Measurements from ENCODE around the gene CENPN. TPM values are rescaled to one million over a fixed set of nuclear protein-coding genes. Genes with fewer than 3 reads are reported as not detected.

The CENPN gene
- total RNA-seq, 1 experiment from 2014 or later, result 88.0 TPM

- Histone ChIP-seq H3K4me3 (no peak overlapping the region), H3K36me3 (no peaks in the 10 kb centered on the region), H3K4me1 (no peaks in the 10 kb centered on the region), H3K9me3 (replicated peaks) (no peaks in the 10 kb centered on the region), H3K27ac (no peak overlapping the region), H3K27me3 (no peaks in the 10 kb centered on the region)
- no peak for DNase-seq
These were observed 66.7 kb downstream of the CENPN start for GRCh38 chr16:81073560-81074330.

- peak overlapping the region; percentile 71 for H3K4me3 ChIP-seq
- H3K36me3 ChIP-seq, result no peaks in the 10 kb centered on the region
- H3K9me3 ChIP-seq (replicated peaks), result no peaks in the 10 kb centered on the region
- no peaks in the 10 kb centered on the region for H3K27me3 ChIP-seq
- H3K27ac ChIP-seq, result peak overlapping the region; percentile 86; the same call in 1 of the 2 replicates
- DNase-seq, result peak; percentile 82 to 86
- no peaks in the 10 kb centered on the region for H3K4me1 ChIP-seq
These were observed 69.6 kb downstream of the CENPN start for GRCh38 chr16:81076566-81077075.

GRCh38 chr16:81077076-81077940, 70.3 kb downstream of the CENPN start, which contains the start of gene C16orf46:
Gene C16orf46 (minus strand): TSS chr16:81077238. CDS start chr16:81063955, 13,283 bp downstream.
- Histone ChIP-seq H3K4me3 (peak within 1 kb of the TSS; percentile 71), H3K27ac (peak within 1 kb of the TSS; percentile 86), H3K36me3 (no peaks in the 10 kb centered on the region), H3K27me3 (no peaks in the 10 kb centered on the region), H3K4me1 (no peaks in the 10 kb centered on the region), H3K9me3 (replicated peaks) (no peaks in the 10 kb centered on the region)
- peak; percentile 93 for DNase-seq

DNA sequence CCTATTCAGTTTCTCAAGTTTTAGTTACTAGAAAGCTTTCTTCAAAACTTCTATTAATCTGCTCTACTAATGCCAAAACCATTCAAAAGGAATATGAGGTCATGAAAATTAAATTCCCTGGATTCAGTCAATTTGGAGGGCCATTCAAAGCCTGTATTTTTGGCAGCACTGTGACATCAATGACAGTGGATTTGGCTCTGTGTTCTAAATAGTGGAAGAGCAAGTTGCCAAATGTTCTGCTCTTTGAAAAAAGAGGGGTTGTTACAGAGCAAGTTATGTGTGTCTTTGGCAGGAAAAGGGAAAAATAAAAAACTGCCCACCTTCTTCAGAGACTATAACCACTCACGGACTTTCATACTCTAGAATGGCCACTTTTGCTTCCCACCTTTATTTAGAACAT, 73.2 kb downstream of the CENPN start:
- no peak for DNase-seq
- no peaks in the 10 kb centered on the region for H3K9me3 ChIP-seq (replicated peaks)

GRCh38 chr16:81081014-81081413, 74.0 kb downstream of the CENPN start:
- no peak overlapping the region for H3K4me3 ChIP-seq
- no peak overlapping the region for H3K27ac ChIP-seq
- no peak for DNase-seq
- H3K27me3 ChIP-seq, result no peaks in the 10 kb centered on the region
- H3K36me3 ChIP-seq, result no peaks in the 10 kb centered on the region
- H3K9me3 ChIP-seq (replicated peaks), result no peaks in the 10 kb centered on the region
- no peaks in the 10 kb centered on the region for H3K4me1 ChIP-seq

More for the DNA sequence above, 73.2 kb downstream of the CENPN start:
- Histone ChIP-seq H3K27ac (no peak overlapping the region), H3K27me3 (no peaks in the 10 kb centered on the region), H3K4me1 (no peaks in the 10 kb centered on the region), H3K4me3 (no peak overlapping the region), H3K36me3 (no peaks in the 10 kb centered on the region)

Other genes starting within 250 kb of the CENPN start
- 0.05 and 0.14 TPM in 2 replicates for gene CDYL2, start 202.6 kb upstream of the CENPN start, total RNA-seq (2014; rRNA removed; shearing (Covaris generic))
- gene CMC2, start 329 bp upstream of the CENPN start, total RNA-seq (2014; rRNA removed; shearing (Covaris generic)), result 79.0 and 85.1 TPM in 2 replicates
- 24.2 and 24.3 TPM in 2 replicates for gene ATMIN, start 28.6 kb downstream of the CENPN start, total RNA-seq (2014; rRNA removed; shearing (Covaris generic))
- 0.23 and 0.32 TPM in 2 replicates for gene C16orf46, start 70.0 kb downstream of the CENPN start, total RNA-seq (2014; rRNA removed; shearing (Covaris generic))
- gene GCSH, start 89.2 kb downstream of the CENPN start, total RNA-seq (2014; rRNA removed; shearing (Covaris generic)), result 54.7 and 56.2 TPM in 2 replicates
- gene BCO1, start 231.5 kb downstream of the CENPN start, total RNA-seq (2014; rRNA removed; shearing (Covaris generic)), result not detected in 2 replicates

All from SJCRH30 (cell line).